Raji (cell line): ENCODE results near the gene UGCG.

Experiments
- POLR2A ChIP-seq: IDR thresholded peaks from 2 replicates; pipeline ENCODE4 v1.6.1; 2011; ENCODE audit warnings: low read depth, low read length, control low read depth; ENCODE audit not compliant: insufficient read depth

Gene UGCG

DNA sequence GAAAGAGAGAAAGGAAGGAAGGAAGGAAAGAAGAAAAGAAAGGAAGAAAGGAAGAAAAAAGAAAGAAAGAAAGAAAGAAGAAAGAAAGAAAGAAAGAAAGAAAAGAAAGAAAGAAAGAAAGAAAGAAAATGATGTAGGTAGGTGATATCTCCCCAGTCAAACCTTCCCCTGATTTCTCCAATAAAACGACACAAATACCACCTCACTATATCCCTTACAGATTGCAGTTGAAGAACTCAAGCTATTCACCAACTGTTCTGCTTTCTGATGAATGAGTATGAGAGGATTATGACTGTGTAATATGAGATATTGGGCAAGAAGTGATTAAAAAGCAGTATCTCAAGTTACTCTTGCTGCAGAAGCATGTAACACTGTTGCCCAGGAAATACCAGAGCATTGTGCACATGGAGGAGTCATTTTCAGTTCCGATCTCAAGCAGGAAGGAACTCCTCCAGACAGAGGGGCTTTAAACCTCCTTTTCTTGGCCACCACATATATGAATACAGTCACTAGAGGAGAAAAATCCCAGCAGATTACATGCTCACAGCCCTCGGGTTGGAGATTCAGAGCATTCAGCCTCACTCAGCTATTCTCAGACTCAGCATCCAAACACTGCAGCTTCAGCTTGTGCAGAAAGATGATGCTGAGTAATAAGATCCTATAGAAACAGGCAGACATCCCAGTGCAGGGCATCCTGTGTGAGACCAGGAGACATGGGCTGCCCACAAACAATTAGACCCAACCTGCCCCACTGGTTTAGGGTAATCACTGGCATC, 61.4 kb downstream of the UGCG start:
- no peak for TF ChIP-seq POLR2A

DNA sequence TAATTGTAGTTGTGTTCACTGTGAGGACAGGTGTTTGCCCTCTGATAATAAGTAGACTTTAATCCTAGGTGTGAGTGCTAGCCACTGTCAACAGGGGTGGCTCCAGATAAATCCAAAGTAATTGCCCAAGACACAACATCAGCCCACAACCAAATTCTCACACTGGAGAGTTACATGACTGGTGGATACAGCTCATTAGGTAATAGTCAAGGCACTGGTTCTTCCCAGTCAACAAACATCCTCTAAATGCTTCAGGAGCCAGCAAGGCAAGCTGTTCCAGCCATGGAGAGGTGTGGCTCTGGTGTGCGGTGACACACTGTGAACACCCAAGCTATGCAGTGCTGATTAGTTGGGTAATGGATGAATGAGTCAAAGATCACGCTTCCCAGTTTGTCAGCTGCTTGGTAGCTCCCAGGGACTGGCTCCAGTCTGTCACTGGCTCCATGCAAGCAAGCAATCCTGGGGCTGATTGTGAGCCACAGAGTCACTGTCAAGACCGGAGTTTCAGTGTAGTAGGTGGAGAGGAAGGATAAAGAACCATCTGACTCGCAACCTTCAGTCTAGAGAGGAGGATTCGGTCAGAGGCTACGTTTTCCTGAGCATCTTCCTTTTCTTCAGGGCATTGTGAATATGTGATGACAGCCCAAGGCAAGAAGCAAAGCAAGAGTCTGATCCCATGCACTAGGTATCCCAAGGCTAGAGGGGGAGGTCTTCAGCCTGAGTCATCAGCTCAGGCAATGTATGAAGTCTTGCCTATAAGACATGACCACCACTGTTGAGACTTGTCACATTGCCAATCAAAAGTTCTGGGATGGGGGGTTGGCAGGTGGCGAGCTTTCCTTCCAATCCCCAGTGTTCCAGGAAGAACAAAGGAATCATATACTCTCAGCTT, 63.1 kb downstream of the UGCG start:
- TF ChIP-seq POLR2A = no peak

DNA sequence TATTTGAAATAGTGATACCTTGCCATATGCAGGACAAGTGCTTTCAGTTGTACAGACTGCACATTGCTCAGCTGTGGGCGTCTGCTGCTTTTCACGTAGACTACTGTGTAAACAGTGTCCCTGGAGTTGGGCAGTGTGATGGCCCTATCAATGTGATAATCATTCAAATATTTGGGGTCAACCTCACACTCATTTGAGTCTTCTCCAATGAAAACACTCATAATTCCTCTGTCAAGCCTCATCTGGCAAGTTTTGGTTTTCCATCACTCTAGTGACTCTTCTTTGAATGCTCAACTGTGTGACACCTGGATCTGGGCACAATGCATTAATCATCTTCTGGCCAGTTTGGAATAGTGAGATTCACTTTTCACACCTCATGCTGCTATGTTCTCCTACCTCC, 64.4 kb downstream of the UGCG start:
- TF ChIP-seq POLR2A = no peak

- no peak for TF ChIP-seq POLR2A
Observed at GRCh38 chr9:111961575-111961974, 65.0 kb downstream of the UGCG start.

DNA sequence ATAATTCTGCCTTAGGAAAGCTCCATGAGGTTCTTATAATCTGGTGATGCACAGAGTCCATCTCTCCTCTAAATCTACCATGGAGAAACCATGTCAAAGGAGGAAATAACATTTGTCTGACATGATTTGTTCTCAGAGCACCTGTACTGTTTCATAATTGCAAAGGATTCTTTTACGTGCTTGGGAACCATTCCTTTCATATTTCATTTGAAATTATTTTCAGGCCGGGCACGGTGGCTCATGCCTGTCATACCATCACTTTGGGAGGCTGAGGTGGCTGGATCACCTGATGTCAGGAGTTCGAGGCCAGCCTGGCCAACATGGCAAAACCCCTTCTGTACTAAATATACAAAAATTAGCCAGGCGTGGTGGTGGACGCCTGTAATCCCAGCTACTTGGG, 65.4 kb downstream of the UGCG start:
- TF ChIP-seq POLR2A = no peak

DNA sequence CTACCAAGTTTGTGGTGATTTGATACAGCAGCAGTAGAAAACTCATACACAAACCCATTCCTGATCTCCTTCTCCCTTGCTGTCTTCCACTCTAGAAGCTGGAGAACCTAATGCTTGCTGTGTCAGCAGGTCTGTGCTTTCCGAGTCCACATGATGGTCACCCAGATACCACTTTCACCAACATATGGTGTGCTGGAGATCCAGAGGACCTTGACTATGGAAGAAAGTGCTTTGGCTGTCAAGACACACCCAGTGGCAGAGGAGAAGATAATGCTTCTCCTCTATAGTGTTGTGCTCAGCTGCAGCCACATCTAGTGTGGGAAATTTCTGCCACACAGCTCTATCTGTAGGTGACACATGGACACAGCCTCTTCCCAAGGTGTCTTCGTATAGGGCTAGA, 67.4 kb downstream of the UGCG start:
- TF ChIP-seq POLR2A = no peak

GRCh38 chr9:111965566-111966019, 69.0 kb downstream of the UGCG start:
- TF ChIP-seq POLR2A = no peak

DNA sequence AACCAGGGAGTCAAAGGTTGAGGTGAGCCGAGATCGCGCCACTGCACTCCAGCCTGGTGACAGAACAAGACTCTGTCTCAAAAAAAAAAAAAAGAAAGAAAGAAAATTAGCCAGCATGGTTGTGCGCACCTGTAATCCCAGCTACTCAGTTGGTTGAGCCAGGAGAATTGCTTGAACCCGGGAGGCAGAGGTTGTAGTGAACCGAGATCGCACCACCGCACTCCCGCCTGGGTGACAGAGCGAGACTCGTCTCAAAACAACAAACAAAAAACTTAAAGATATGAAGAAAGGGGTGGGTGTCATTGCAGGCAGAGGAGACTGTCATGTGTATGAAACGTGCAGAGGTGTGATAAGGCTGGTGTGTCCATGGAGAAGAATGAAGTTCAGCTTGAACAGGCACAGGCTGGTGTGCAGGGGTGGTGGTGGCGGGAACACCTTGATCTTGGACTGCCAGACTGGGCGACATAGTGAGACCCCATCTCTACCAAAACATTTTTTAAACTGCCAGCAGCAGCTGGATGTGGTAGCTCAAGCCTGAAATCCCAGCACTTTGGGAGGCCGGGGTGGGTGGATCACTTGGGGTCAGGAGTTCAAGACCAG, 69.6 kb downstream of the UGCG start:
- no peak for TF ChIP-seq POLR2A

- TF ChIP-seq POLR2A = no peak
Observed at GRCh38 chr9:111966861-111967291, 70.3 kb downstream of the UGCG start.

DNA sequence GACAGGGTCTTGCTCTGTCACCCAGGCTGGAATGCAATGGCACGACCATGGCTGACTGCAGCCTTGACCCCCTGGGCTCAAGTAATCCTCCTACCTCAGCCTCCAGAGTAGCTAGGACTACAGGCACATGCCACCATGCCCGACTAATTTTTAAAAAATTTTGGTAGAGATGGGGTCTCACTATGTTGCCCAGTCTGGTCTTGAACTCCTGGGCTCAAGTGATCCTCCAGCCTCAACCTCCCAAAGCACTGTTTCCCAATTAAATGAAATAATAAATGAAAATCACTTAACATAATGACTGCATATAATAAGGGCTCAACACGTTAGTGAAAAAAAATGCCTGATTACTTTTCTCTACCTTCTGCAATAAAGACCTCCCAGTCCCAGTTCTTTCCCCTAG, 71.0 kb downstream of the UGCG start:
- TF ChIP-seq POLR2A = no peak

DNA sequence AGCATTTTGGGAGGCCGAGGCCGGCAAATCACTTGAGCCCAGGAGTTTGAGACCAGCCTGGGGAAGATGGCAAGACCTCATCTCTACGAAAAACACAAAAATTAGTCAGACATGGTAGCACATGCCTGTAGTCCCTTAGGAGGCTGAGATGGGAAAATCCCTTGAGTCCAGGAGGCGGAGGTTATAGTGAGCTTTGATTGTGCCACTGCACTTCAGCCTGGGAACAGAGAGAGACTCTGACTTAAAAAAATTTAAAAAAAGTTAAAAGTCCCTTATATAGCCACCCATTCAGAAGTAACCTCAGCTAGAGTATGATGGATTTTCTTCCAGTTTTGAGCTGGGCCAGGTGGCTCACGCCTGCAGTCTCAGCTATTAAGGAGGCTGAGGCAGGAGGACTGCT, 72.4 kb downstream of the UGCG start:
- TF ChIP-seq POLR2A = no peak

DNA sequence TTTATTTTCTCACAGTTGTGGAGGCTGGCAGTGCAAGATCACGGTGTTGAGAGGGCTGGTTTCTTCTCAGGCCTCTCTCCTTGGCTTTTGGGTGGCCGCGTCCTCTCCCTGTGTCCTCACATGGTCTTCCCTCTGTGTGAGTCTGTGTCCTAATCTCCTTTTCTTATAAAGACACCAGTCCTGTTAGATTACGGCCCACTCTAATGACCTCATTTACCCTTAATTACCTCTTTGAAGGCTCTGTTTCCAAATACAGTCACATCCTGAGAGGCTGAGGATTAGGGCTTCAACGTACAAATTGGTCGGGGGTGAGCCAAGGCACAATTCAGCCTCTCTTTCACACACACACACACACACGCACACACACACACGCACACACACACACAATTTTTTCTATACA, 73.0 kb downstream of the UGCG start:
- TF ChIP-seq POLR2A = no peak

DNA sequence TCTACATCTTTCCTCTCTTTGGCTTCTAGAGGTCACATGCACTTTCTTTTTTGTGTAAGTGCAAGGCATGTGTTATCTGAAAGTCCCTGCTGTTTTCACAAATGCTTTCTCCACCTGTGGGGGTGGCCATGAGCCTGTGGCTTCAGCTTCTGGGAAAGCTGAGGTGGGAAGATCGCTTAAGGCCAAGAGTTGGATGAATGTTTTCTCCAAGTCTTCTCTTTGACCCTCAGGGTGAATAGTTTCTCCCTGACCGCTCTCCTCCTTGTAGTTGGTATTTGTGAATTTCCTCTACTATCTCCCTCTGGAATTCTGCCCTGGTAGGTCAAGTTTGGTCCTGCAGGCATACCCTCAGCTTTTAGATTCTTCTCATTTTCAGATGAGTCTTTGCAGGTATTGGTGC, 74.2 kb downstream of the UGCG start:
- no peak for TF ChIP-seq POLR2A

- TF ChIP-seq POLR2A = no peak
Observed at GRCh38 chr9:111974092-111974681, 77.6 kb downstream of the UGCG start.

DNA sequence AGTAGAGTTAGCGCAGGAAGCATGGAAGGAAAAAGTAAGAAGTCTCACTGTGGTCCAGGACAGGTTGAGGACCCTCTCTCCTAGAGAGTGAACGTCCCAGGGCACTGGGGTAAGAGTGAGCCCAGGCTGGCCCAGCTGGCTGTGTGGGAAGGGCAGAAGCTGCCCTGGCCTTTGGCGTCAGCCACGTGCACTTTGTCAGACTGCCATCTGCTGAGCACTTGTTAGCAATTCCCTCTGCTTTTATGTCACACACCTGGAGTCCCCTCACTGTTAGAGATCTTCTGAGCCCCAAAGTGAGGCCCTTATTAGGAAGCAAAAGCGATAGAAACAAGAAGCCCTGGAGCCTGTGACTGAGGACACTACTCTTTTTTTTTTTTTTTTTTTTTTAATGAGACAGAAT, 79.1 kb downstream of the UGCG start:
- TF ChIP-seq POLR2A = no peak
